Stimulated activated CD4-positive, alpha-beta T cell treated with anti-CD3 and anti-CD28 coated beads, TNF-alpha, amount 100 ng/mL, for 4 hours (primary cell): ENCODE data around the gene PAQR6.

Experiments used
- DNase-seq, 3 experiments: peaks; one replicate each; pipeline ENCODE4 v3.0.0-alpha.2; 2020; ENCODE audit warnings: low read depth in 3 of 3

PAQR6 gene, protein sequence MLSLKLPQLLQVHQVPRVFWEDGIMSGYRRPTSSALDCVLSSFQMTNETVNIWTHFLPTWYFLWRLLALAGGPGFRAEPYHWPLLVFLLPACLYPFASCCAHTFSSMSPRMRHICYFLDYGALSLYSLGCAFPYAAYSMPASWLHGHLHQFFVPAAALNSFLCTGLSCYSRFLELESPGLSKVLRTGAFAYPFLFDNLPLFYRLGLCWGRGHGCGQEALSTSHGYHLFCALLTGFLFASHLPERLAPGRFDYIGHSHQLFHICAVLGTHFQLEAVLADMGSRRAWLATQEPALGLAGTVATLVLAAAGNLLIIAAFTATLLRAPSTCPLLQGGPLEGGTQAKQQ

DNA sequence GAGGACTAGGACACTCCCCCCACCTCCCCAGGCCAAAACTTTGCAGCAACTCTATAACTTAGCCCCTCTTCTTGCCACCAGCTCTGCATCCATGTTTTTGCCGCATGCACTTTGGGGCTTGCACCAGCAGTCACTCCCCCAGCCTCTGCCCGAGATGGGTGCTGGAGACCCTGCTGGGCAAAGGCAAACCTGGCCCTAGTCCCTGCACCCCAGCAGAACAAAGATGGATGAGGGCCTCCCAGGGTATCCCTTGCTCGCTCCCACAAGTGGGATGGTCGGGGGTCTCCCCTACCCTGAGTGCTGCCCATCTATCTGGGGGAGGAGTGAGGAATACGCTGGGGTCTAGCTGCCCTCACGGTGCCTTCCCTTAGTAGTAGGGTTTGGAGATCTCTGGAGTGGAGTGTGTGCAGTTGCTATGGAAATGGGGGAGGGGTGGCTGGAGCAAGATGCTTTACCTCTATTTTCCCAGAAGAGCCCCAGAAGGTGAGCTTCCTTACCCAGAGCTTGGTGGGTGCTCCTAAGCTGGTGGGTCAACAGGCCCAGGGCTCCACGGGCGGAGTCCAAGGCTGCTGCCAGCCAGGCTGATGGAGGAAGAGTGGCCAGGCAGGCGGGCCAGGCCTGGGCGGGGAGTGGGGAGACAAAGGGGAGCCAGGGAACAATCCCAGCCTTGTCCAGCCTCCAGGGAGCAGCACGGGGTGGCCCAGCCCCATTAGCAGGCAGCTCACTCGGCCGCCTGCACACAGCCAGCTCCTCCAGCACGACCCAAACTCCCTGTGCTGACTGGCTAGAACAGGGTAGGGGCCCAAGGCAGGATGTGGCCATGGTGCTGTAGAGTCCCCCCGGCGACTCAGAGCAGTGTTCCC lies at the start of gene PAQR6:
PAQR6 (minus strand) TSS at position 597 of the 863 bp plus-strand sequence. CDS start 1,325 bp downstream, outside the sequence.
- DNase-seq: no peak

DNA sequence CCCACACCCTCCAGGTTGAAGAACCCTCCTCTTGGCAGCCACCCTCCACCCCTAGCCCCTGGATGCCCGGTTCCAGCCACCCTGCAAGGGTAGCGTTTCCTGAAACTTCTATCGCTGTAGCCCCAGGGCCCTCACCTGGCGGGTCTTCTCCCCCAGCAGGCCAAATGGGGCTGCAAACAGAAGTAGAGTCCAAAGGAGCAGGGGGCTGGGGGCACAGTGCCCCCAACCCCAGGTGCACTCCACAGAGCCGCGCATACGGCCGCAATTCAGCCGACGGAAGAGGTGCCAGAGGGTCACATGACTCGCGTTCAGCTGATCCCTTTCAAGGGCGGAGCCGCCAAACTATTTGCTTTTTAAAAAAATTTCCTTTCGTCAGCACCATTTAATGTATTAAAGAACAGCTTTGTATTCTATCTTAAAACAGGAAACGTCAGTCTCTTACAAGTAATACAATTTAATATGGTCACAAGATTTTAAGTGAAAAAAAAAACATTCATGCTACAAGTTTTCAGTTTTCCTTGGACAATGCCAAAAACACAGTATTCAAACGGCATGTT lies 47.6 kb upstream of the PAQR6 start, which contains the start of gene GLMP:
GLMP (minus strand) TSS at position 289 of the 557 bp plus-strand sequence; CDS start at position 255, 34 bp downstream.
- DNase-seq: no peak

DNA sequence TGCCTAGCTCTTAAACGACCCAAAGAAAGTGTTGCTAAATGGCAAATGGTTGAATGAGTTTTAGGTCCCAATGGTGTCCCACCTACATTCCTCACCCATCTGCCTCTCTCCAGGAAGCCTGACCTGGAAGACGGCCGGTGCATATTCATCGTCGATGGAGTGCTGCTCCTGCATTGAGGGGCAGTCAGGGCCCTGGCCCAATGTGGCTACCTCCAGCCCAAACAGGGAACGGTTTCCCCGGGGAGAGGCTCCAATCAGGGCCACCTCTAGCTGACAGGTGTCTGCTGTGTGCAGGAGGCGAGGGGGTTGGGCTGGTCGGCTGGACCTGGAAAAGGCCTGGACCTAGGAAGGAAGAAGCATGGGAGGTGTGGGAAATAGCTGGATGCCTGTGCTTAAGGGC lies 46.0 kb upstream of the PAQR6 start:
- no peak for DNase-seq

DNA sequence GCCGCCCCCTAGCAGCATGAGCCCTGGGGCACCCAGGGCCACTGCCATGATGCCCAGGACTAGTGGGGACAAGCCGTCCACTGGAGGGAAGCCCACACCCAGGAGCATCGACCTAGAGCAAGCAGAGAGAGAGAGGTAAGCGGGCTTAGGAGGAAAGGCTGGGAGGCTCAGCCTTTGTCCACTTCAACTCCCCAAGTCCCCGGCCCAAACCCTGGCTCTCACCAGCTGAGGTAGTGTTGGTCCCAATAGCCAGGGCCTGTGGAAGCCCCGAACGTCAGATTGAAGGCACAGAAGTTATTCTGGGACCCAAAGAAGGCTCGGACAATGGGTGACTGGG lies 45.2 kb upstream of the PAQR6 start:
- DNase-seq: no peak

DNA sequence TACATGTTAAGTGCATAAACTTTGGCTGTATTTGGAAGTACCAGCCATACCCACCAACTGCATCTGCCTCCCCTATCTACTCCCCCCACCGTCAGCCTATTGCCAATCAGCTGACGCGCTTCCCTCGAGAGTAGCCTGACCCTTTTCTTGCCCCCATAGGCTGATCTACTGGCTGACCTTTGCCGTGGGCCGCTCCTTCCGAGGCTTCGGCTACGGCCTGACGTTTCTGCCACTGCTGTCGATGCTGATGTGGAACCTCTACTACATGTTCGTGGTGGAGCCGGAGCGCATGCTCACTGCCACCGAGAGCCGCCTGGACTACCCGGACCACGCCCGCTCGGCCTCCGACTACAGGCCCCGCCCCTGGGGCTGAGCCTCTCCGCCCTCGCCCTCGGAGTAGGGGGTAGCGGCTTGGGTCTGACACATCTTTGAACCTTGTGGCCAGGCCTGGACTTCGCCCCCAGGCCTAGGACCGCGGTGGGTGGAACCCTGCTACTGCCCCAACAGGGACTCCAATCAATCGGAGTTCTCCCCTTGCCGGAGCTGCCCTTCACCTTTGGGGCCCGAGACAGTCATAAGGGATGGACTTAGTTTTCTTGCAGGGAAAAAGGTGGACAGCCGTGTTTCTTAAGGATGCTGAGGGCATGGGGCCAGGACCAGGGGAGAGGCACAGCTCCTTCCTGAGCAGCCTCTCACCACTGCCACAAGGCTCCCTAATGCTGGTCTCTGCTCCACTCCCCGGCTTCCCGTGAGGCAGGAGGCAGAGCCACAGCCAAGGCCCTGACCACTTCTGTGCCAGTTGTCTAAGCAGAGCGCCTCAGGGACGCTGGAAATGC lies 43.6 kb upstream of the PAQR6 start:
- DNase-seq: no peak

DNA sequence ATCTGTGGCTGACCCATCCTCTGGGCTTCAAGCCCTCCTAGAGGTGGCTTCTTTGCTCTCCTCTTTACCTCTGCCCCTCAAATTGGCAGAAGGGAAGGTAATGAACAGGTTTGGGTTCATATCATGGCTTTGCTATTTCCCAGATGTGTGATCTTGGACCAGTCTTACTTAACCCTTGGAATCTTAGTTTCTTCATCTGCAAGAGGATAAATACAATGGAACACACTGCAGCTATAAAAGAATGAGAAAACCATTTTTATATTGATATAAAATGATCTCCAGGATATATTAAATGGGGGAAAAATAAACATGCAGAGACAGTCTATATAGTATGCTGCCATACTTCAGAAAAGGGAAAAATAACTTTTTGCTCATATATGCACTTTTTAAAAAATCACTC lies 42.0 kb upstream of the PAQR6 start:
- no peak for DNase-seq

DNA sequence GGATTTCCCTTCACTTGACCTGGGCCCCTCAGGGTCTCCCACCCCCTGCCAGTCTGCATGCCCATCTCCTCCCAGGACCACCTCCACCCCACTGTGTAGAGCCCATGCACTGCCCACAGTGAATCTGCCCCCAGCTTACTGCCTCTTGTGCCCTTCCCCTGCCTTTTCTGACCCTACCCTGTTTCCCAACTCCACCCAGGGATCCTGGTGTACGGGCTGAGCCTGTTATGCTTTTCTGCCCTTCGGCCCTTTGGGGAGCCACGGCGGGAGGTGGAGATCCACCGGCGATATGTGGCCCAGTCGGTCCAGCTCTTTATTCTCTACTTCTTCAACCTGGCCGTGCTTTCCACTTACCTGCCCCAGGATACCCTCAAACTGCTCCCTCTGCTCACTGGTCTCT lies 38.2 kb upstream of the PAQR6 start:
- no peak for DNase-seq

DNA sequence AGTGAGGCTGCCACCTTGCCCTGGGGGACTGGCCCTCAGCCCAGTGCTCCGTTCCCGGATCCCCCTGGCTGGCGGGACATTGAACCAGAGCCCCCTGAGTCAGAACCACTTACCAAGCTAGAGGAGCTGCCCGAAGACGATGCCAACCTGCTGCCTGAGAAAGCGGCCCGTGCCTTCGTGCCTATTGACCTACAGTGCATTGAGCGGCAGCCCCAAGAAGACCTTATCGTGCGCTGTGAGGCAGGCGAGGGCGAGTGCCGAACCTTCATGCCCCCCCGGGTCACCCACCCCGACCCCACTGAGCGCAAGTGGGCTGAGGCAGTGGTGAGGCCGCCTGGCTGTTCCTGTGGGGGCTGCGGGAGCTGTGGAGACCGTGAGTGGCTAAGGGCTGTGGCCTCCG lies 37.6 kb upstream of the PAQR6 start:
- DNase-seq: no peak

DNA sequence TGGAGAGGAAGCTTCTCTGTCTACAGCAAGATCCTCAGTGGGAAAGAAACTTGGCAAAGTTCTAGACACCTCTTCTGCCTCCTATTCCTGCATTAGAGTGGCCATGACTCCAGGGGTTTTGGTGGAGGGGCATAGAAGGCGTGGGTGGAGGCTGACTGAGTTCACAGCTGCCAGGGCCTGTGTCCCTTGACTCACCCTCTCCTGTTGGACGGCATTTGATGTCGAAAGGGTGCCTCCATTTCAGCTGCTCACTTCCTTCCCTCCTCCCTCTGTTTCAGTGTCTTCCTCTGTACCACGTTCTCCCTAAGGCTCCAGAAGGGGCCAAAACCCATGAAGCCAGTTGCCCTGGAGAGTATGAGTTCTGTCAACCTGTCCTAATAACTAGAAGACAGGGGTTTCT lies 36.9 kb upstream of the PAQR6 start:
- no peak for DNase-seq

DNA sequence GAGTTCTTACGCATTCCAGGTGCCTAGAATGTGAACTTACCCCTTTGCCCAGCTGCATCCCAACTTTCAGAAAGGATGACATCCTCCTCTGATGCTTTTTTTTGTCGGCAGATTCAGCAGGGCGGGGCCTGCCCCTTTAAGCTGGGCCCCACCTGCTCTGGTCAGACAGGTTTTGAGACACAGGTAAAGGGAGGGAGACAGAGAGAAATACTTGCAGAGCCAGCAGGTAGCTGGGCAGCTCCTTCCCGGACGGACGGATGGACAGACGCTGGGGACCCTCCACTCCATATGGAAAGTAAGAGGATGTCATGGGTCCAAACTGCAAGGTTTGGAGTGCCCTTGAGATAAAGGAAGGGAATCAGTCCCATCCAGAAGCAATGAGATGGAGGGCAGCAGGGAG lies 36.3 kb upstream of the PAQR6 start, which contains the start of gene TMEM79:
TMEM79 (plus strand) TSS at position 214 of the 400 bp plus-strand sequence. CDS start 902 bp downstream, outside the sequence.
- no peak for DNase-seq

DNA sequence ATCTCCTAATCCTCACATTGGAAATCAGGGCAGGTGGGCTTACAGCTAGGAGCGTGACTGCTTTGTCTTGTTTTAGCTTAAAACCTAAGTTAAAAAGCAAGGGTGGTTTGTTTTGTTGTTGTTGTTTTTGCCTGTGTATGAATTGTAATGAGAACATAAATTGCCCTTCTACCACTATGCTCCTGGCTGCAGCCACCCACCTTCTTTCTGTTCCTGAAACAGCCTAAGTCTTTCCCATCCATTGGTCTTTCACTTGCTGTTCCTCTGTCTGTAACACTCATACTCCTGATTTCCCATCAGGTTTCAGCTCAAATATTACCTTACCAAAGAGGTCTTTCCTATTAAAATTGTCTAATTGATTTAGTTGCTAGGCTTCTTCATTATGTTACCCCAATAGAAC lies 35.7 kb upstream of the PAQR6 start:
- no peak for DNase-seq

DNA sequence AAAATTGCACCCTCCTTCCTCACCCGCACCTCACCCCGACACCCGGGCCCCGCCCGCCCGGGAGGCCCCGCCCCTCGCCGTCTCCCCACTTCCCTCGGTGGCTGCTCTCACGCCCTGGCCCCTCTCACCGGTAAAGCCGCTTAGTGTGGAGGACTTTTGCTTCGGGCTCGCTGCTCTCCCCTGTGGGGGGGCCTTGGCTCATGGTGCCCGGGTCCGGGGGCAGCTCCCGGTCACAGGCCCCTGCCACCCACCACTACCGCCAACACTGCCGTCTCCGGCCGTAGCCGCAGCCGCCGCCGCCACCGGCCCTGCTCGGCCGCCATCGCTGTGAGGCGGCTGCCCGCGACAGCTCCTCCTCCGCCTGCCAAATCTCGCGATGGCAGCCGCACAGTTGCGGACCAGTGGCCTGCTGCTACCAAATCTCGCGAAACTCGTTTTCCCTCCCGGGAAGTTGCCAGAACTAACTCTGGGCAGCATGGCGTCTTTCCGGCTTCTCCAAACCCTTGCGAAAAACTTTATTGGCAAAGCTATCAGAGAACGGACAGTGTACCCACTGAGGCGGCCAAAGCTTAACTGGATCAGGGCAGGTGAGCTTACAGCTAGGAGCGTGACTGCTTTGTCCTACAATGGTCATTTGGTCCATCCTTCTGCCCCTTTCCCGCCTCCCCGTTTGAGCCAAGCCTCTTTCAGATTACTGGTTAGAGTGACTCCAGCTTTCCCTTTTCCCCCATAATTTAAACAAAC lies 34.8 kb upstream of the PAQR6 start, which contains the start of gene SMG5:
SMG5 (minus strand) TSS at position 347 of the 744 bp plus-strand sequence; CDS start at position 202, 145 bp downstream.
- peak; percentile 88 to 93 (median 92) for DNase-seq

DNA sequence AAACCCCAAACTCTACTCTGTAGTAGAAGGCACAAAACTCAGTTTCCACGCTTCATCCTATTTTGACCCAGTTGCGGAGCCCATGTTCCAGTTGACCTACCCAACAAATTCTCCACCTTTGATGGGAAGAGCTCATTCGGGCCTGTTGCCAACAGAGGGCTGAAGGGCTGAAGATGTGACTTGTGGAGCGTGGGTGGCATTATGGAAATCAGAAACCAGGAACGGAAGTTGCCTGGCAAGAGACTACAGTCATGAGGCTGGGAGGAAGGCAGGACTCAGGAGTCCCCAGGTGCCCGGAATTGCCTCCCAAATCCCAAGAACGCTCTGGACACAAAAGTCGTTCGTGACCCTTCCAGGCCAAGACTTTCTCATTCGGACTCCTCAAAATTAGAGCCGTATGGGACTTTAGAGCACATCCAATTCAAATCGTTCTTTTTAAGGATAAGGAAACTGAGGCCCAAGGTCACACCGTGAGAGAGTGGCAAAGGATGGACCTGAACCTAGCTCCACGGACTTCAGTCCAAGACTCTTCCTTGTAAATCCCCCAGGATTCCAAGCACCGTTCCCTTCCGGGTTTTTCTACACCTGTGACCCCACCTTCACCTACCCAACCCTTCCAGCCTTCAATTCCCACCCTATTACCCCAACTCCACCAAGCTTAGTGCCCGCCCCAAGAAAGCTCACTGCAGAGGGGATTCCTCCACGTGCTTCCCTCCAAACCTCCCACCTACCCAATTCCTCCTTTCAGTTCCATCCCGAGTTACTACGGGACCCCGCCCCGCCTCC lies 34.0 kb upstream of the PAQR6 start:
- no peak for DNase-seq

DNA sequence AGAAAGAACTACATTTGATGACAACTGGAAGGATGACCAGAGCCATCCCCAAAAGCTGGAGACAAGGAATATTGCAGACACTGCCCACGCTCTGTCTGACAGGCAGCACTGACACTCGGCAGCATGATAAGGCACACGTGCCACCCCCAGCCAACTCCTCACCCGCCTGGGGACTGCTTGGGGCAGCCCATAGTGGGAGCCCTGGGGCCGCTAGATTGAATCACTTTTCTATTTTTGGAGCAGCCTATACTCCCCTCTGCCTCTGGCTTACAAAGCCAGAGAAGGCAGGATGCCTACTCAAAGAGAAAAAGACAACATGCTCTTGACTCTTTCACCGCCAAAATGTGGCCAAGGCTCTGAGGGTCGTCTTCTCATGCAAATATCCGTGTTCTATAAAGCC lies 33.4 kb upstream of the PAQR6 start:
- peak in 2 of 3 experiments; percentile 13 to 29 for DNase-seq

DNA sequence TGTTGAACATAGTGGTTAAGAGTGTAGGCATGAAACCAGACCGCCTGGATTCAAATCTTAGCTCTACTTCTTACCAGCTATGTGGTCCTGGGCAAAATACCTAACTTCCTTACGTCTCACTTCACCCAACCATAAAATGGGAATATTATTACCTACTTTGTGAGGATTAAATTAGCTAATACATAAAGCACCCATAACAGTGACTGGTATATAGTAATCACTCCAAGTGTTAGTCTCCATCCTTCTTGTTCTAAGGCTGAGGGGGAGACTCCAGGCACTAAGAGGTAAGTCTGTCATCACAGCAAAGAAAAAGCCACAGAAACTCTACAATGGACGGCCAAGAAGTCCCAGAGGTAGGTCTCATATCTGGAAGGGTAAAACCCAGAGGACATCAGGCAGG lies 32.0 kb upstream of the PAQR6 start:
- no peak for DNase-seq

DNA sequence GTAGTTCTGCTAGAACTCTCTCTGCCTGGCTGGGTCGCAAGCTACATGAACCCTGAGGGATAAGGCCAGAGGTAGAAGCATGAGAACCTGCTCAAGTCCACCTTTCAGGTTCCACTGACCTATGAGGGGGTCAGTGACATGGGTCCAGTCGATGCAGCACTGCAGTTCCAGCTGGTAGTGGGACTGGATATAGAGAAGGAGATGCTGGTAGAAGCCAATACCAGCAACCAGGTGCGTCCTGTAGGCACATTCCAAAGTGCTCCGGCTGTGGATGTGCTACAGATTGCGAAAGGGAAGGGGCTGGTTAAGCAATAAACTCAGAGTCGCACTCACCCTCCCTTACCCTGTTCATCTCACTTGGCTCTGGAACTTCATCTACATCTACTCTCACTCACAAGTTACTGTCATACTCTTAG lies 29.1 kb upstream of the PAQR6 start:
- no peak for DNase-seq

DNA sequence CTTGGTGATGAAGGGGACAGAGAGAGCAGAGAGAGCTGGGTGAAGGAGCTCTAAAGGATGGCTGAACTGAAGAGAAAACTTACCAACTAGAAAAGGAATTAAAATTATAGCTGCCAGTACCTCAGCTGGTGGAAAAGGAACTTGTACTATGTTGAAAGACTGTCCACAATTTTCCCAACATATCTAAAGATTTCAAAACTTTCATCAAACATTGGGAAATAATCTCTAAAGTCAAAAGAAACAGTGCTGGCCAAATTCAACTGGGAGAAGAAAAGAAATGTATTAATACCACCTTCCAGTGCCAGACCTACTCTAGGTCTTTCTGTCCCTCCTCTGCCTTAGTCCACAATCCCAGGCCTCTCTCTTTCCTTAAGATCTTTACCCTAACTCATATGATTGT lies 28.7 kb upstream of the PAQR6 start:
- no peak for DNase-seq

DNA sequence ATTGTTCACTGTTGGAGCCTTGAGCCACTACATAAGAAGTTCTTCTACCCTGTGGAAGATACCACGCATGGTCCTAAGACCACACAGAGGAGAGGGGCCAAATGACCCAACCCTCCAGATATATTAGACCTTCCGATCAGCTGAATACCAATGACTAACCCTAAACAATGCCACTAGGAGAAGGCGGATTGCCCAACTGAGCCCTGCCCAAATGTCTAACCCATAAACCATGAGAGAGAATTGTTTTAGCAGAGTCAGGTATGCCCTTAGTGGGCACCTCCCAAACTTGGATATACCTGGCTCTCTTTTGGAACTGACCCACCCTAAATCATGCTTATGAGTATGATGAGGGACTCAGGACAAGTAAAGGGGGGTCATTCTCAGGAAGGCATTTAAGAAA lies 22.5 kb upstream of the PAQR6 start:
- no peak for DNase-seq

DNA sequence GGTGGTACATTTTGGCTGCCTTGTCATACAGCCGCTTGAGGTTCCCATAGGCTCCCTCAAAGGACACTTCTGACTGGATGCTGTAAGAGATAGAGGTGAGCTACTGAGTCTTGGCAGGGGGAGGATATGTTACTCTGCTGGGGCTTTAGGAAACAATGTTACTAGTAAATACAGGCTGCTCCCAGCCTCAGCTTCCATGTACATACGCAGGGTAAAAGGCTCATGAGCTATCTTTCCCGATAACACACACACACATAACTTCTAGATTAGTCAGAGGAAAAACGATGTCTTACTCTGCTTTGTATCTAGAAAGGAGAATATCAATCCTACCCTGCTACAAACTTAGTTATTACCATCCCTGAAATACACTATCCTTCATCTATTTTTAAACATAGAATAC lies 20.5 kb upstream of the PAQR6 start:
- no peak for DNase-seq

DNA sequence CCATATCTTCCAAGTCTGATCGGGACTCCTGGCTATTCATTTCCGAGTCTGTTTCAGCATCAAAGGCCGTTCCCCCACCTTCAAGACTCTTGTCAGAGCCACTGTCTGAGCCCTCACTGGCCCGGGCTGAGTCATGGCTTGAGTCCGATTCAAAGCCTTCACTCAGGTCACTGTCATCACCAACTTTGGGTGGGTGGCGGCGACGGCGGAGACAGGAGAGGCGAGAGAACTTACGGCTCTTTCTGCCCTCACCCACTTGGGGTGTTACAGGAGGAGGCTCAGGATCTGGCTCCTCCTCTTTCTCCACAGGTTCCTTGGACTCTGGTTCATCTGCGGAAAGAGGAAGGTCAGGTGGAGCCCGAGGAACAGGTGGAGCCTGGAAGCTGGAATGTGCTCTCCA lies 18.2 kb upstream of the PAQR6 start:
- no peak for DNase-seq
